Smooth muscle cell (in vitro differentiated cells): ENCODE measurements around the gene TMEM63B. TPM values are rescaled to one million over a fixed set of nuclear protein-coding genes. Genes with fewer than 3 reads are reported as not detected.

Experiments
- DNase-seq: peaks from one replicate; lab custom pipeline; 2025; ENCODE audit not compliant: unreplicated experiment; lab: John Stamatoyannopoulos, UW
- H2AFZ ChIP-seq: fragments of 200-600 bp; sonication (generic); 2 replicates; pipeline ENCODE4 v1.6.0; 2016; ENCODE audit warnings: antibody characterized with exemption, low read depth, mild to moderate bottlenecking
- H3F3A ChIP-seq: fragments of 200-600 bp; sonication (generic); 2 replicates; pipeline ENCODE4 v1.6.0; 2017; ENCODE audit warnings: antibody characterized with exemption, low read depth
- H3K27ac ChIP-seq: fragments of 200-600 bp; sonication (generic); 2 replicates; pipeline ENCODE4 v1.5.1; 2016; ENCODE audit warnings: low read depth, mild to moderate bottlenecking
- H3K27me3 ChIP-seq: fragments of 200-600 bp; sonication (generic); 2 replicates; pipeline ENCODE4 v1.6.1; 2016; ENCODE audit warnings: low read depth, mild to moderate bottlenecking
- H3K36me3 ChIP-seq: fragments of 200-600 bp; sonication (generic); 2 replicates; pipeline ENCODE4 v1.5.1; 2016; ENCODE audit warnings: low read depth
- H3K4me1 ChIP-seq: fragments of 200-600 bp; sonication (generic); 2 replicates; pipeline ENCODE4 v1.5.1; 2016; ENCODE audit warnings: low read depth
- H3K4me2 ChIP-seq: fragments of 200-600 bp; sonication (generic); 2 replicates; pipeline ENCODE4 v1.6.0; 2016; ENCODE audit warnings: mild to moderate bottlenecking
- H3K4me3 ChIP-seq: fragments of 200-600 bp; sonication (generic); 2 replicates; pipeline ENCODE4 v1.5.1; 2016; ENCODE audit warnings: mild to moderate bottlenecking
- H3K79me2 ChIP-seq: fragments of 200-600 bp; sonication (generic); 2 replicates; pipeline ENCODE4 v1.6.0; 2016; ENCODE audit warnings: low read depth, mild to moderate bottlenecking
- H3K9ac ChIP-seq: fragments of 200-600 bp; sonication (generic); 2 replicates; pipeline ENCODE4 v1.6.0; 2016; ENCODE audit warnings: low read depth
- H3K9me3 ChIP-seq: fragments of 200-600 bp; sonication (generic); replicated peaks from 2 replicates; pipeline ENCODE4 v1.5.1; 2016; ENCODE audit warnings: low read depth
- H4K20me1 ChIP-seq: fragments of 200-600 bp; sonication (generic); 2 replicates; pipeline ENCODE4 v1.6.0; 2016; ENCODE audit warnings: low read depth
- CTCF ChIP-seq: fragments of 200-600 bp; sonication (generic); IDR thresholded peaks from 2 replicates; pipeline ENCODE4 v1.5.1; 2017; ENCODE audit warnings: borderline replicate concordance, mild to moderate bottlenecking, antibody characterized with exemption; ENCODE audit not compliant: insufficient read depth, poor library complexity, severe bottlenecking
- WGBS: methylation state at CpG from one replicate; pipeline ENCODE4 v1.1.7; 2016; ENCODE audit warnings: low lambda C conversion rate; 5-methylcytosine and 5-hydroxymethylcytosine counted together
- polyA plus RNA-seq: library from polyadenylated mRNA; unstranded; fragments of >200 nt; fragmentation: Nextera tagmentation; extraction: Ambion mirVana; gene quantifications from 2 replicates; pipeline ENCODE4 v1.2.1, GENCODE V29; 2016
- total RNA-seq: library from RNA; depleted of rRNA; stranded (reverse); fragments of >200 nt; gene quantifications from 2 replicates; pipeline ENCODE4 v1.2.3, GENCODE V29; 2014

TMEM63B gene
- total and polyA plus RNA-seq, 2 experiments from 2014 or later: 10.8 to 21.2 TPM

GRCh38 chr6:44102527-44102926 lies 24.8 kb upstream of the TMEM63B start:
- no peak for DNase-seq
- no peaks in the 10 kb centered on the region for H3K79me2 ChIP-seq
- H3K9ac ChIP-seq: no peak overlapping the region
- no peak overlapping the region for H2AFZ ChIP-seq
- no peaks in the 10 kb centered on the region for H3K27me3 ChIP-seq
- H3K36me3 ChIP-seq: peaks cover 6% of the 10 kb centered on the region
- WGBS: 95% methylated on average over 2 of the region's 2 CpGs
- no peak overlapping the region for H3K27ac ChIP-seq
- H3K4me1 ChIP-seq: no peaks in the 10 kb centered on the region
- H3K4me3 ChIP-seq: no peak overlapping the region
- H4K20me1 ChIP-seq: peaks cover 52% of the 10 kb centered on the region
- H3K9me3 ChIP-seq: no peaks in the 10 kb centered on the region
- no peaks in the 10 kb centered on the region for H3F3A ChIP-seq
- no peak overlapping the region for H3K4me2 ChIP-seq
- no peak for TF ChIP-seq CTCF

GRCh38 chr6:44104481-44105021 lies 22.8 kb upstream of the TMEM63B start:
- Histone ChIP-seq H3K4me3 (no peak overlapping the region), H3F3A (no peaks in the 10 kb centered on the region), H3K9me3 (no peaks in the 10 kb centered on the region), H3K9ac (no peak overlapping the region), H4K20me1 (peaks cover 56% of the 10 kb centered on the region), H3K36me3 (peaks cover 6% of the 10 kb centered on the region), H3K79me2 (no peaks in the 10 kb centered on the region), H3K4me2 (no peak overlapping the region), H2AFZ (no peak overlapping the region), H3K4me1 (no peaks in the 10 kb centered on the region), H3K27me3 (no peaks in the 10 kb centered on the region), H3K27ac (no peak overlapping the region)
- 97% methylated on average over 3 of the region's 3 CpGs for WGBS
- DNase-seq: no peak
- no peak for TF ChIP-seq CTCF

GRCh38 chr6:44105146-44105545 lies 22.2 kb upstream of the TMEM63B start:
- peaks cover 57% of the 10 kb centered on the region for H4K20me1 ChIP-seq
- H3F3A ChIP-seq: no peaks in the 10 kb centered on the region
- no peak overlapping the region for H3K9ac ChIP-seq
- H3K9me3 ChIP-seq: no peaks in the 10 kb centered on the region
- H3K27ac ChIP-seq: no peak overlapping the region
- H3K4me3 ChIP-seq: no peak overlapping the region
- H3K4me1 ChIP-seq: no peaks in the 10 kb centered on the region
- peaks cover 6% of the 10 kb centered on the region for H3K36me3 ChIP-seq
- no peaks in the 10 kb centered on the region for H3K27me3 ChIP-seq
- 95% methylated on average over 7 of the region's 7 CpGs for WGBS
- DNase-seq: no peak
- TF ChIP-seq CTCF: no peak
- no peak overlapping the region for H2AFZ ChIP-seq
- no peaks in the 10 kb centered on the region for H3K79me2 ChIP-seq
- H3K4me2 ChIP-seq: no peak overlapping the region
